ENCODE data around the gene SCEL.

DNA sequence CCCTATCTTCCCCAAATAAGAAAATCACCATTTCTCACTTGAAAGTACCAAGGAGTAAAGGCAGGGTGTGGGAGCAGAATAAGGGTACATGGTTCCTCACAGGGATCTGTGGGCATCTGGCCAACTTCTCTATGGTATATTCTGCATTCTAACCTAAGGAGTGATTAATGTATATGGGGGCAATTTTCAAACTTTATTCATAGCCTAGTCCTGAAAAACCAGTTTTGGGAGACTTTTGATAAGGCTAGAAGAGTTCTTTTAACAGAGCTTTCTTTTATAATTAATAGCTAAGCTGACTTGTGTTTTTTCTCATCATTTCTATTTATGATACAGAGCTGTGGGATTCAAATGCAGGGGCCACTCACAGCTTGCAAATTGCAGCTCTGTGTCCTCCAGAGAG lies 852 bp downstream of the SCEL start:
- TF ChIP-seq, protein P1, sequence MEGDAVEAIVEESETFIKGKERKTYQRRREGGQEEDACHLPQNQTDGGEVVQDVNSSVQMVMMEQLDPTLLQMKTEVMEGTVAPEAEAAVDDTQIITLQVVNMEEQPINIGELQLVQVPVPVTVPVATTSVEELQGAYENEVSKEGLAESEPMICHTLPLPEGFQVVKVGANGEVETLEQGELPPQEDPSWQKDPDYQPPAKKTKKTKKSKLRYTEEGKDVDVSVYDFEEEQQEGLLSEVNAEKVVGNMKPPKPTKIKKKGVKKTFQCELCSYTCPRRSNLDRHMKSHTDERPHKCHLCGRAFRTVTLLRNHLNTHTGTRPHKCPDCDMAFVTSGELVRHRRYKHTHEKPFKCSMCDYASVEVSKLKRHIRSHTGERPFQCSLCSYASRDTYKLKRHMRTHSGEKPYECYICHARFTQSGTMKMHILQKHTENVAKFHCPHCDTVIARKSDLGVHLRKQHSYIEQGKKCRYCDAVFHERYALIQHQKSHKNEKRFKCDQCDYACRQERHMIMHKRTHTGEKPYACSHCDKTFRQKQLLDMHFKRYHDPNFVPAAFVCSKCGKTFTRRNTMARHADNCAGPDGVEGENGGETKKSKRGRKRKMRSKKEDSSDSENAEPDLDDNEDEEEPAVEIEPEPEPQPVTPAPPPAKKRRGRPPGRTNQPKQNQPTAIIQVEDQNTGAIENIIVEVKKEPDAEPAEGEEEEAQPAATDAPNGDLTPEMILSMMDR (IDR thresholded peaks at IDR 0.05) = no peak
- TF ChIP-seq POLR2A (IDR thresholded peaks at IDR 0.05; ENCODE audit: low read depth) (no peak), POLR2AphosphoS5 (IDR thresholded peaks at IDR 0.05) (no peak), EP300 (IDR thresholded peaks at IDR 0.05) (no peak)

Measured in esophagus muscularis mucosa (tissue), 4 donors.